Measurements from ENCODE around the gene DIP2C. TPM values are rescaled to one million over a fixed set of nuclear protein-coding genes. Genes with fewer than 3 reads are reported as not detected.
"Not testable (repeated sequence)": the region's sequence is repeated elsewhere in the genome, so short reads cannot be mapped to it uniquely, and the experiment has no call there.

Gene DIP2C
- total and polyA plus RNA-seq, 3 experiments from 2014 or later, result 0.44 to 1.1 (median 0.55) TPM

DNA sequence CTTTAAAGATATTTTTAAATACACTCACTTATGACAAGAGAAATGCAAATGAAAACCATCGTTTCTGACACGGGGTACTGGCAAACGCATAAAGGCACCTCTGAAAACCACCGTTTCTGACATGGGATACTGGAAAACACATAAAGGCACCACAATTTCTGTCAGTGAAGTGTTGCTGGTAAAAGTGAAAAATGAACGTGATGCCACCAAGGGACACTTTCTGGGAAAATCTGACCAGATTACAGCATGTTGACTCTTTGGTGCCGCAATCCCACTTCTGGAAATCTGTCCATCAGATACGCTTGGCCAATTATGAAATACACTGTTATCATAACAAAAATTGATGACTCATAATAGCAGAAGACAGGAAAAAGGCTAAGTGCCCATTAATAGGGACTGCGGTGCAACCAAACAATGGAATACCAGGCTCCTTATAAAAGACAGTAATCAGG is 422.5 kb downstream of the DIP2C start:
- Mint-ChIP-seq H3K36me3 (no peaks in the 10 kb centered on the region), H3K4me1 (peaks cover 6 to 10% (median 8%) of the 10 kb centered on the region in 3 donors), H3K27me3 (peaks cover 2 to 3% of the 10 kb centered on the region in 2 donors), H3K27ac (no peak overlapping the region), H3K4me3 (no peak overlapping the region), H3K9me3 (no peaks in the 10 kb centered on the region)
- no peaks in the 10 kb centered on the region for H3K9me3 ChIP-seq (ENCODE audit: low read length)
- no peak overlapping the region for H3K27ac ChIP-seq (ENCODE audit: low read depth, low read length)
- ChIA-PET POLR2A (no interaction called here), CTCF (no interaction called here)
- no peaks in the 10 kb centered on the region for H3K27me3 ChIP-seq (ENCODE audit: insufficient read depth, low read length, poor library complexity, severe bottlenecking)
- H3K4me1 ChIP-seq (ENCODE audit: insufficient read depth, low read length), result no peaks in the 10 kb centered on the region
- H3K4me3 ChIP-seq (ENCODE audit: low read length), result no peak overlapping the region
- no peak for DNase-seq
- H3K36me3 ChIP-seq (ENCODE audit: insufficient read depth, low read length), result no peaks in the 10 kb centered on the region

DNA sequence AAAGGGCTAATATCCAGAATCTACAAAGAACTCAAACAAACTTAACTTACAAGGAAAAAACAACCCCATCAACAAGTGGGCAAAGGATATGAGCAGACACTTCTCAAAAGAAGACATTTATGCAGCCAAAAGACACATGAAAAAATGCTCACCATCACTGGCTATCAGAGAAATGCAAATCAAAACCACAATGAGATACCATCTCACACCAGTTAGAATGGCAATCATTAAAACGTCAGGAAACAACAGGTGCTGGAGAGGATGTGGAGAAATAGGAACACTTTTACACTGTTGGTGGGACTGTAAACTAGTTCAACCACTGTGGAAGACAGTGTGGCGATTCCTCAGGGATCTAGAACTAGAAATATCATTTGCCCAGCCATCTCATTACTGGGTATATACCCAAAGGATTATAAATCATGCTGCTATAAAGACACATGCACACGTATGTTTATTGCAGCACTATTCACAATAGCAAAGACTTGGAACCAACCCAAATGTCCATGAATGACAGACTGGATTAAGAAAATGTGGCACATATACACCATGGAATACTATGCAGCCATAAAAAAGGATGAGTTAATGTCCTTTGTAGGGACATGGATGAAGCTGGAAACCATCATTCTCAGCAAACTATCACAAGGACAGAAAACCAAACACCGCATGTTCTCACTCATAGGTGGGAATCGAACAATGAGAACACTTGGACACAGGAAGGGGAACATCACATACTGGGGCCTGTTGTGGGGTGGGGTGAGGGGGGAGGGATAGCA is 423.5 kb downstream of the DIP2C start:
- H3K36me3 Mint-ChIP-seq; H3K4me1 ChIP-seq (ENCODE audit: insufficient read depth, low read length); H3K27me3 ChIP-seq (ENCODE audit: insufficient read depth, low read length, poor library complexity, severe bottlenecking); H3K27ac ChIP-seq (ENCODE audit: low read depth, low read length); CTCF ChIA-PET; H3K4me3 ChIP-seq (ENCODE audit: low read length); H3K9me3 Mint-ChIP-seq; H3K4me3 Mint-ChIP-seq; H3K36me3 ChIP-seq (ENCODE audit: insufficient read depth, low read length); H3K27ac Mint-ChIP-seq; H3K9me3 ChIP-seq (ENCODE audit: low read length); POLR2A ChIA-PET; H3K27me3 Mint-ChIP-seq; DNase-seq: not testable (repeated sequence)
- peaks cover 6 to 10% (median 8%) of the 10 kb centered on the region in 3 donors for H3K4me1 Mint-ChIP-seq

DNA sequence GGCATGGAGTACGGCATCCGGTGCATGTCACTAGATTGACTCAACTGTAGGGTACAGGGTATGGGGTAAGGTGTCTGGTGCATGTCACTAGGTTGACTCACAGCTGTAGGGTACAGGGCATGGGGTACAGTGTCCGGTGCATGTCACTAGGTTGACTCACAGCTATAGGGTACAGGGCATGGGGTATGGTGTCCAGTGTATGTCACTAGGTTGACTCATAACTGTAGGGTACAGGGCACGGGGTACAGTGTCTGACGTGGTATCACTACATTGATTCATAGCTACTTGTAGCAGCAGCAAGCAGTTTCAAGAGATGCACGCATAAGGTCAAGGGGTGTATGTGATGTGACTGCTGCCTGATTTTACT is 424.4 kb downstream of the DIP2C start:
- H3K9me3 Mint-ChIP-seq; H3K27ac ChIP-seq (ENCODE audit: low read depth, low read length); CTCF ChIA-PET; H3K27me3 ChIP-seq (ENCODE audit: insufficient read depth, low read length, poor library complexity, severe bottlenecking); H3K36me3 Mint-ChIP-seq; H3K9me3 ChIP-seq (ENCODE audit: low read length); H3K36me3 ChIP-seq (ENCODE audit: insufficient read depth, low read length); H3K4me1 ChIP-seq (ENCODE audit: insufficient read depth, low read length); POLR2A ChIA-PET; DNase-seq; H3K4me3 Mint-ChIP-seq; H3K4me3 ChIP-seq (ENCODE audit: low read length); H3K27me3 Mint-ChIP-seq: not testable (repeated sequence)
- peak overlapping the region in 2 of 8 donors; percentile 17 to 30 for H3K27ac Mint-ChIP-seq
- H3K4me1 Mint-ChIP-seq, result peaks cover 6 to 10% (median 8%) of the 10 kb centered on the region in 3 donors

DNA sequence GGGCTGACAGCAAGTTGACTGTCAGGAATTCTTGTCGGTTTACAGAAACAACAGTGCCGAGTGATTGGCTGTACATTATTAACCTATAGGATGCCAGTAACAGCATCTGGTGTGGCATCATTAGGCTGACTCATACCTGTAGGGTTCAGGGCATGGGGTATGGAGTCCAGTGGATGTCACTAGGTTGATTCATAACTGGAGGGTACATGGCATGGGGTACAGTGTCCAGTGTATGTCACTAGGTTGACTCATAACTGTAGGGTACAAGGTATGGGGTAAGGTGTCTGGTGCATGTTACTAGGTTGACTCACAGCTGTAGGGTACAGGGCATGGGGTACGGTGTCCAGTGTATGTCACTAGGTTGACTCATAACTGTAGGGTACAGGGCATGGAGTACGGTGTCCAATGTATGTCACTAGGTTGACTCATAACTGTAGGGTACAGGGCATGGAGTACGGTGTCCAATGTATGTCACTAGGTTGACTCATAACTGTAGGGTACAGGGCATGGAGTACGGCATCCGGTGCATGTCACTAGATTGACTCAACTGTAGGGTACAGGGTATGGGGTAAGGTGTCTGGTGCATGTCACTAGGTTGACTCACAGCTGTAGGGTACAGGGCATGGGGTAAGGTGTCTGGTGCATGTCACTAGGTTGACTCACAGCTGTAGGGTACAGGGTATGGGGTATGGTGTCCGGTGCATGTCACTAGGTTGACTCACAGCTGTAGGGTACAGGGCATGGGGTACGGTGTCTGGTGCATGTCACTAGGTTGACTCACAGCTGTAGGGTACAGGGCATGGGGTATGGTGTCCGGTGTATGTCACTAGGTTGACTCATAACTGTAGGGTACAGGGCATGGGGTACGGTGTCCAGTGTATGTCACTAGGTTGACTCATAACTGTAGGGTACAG is 425.1 kb downstream of the DIP2C start:
- POLR2A ChIA-PET; DNase-seq; H3K27ac ChIP-seq (ENCODE audit: low read depth, low read length); H3K4me1 ChIP-seq (ENCODE audit: insufficient read depth, low read length); H3K9me3 Mint-ChIP-seq; H3K27me3 ChIP-seq (ENCODE audit: insufficient read depth, low read length, poor library complexity, severe bottlenecking); CTCF ChIA-PET; H3K27me3 Mint-ChIP-seq; H3K36me3 ChIP-seq (ENCODE audit: insufficient read depth, low read length); H3K9me3 ChIP-seq (ENCODE audit: low read length); H3K4me3 Mint-ChIP-seq; H3K4me3 ChIP-seq (ENCODE audit: low read length); H3K36me3 Mint-ChIP-seq: not testable (repeated sequence)
- peaks cover 6 to 10% (median 8%) of the 10 kb centered on the region in 3 donors for H3K4me1 Mint-ChIP-seq
- H3K27ac Mint-ChIP-seq, result peak overlapping the region in 1 of 8 donors; percentile 17

DNA sequence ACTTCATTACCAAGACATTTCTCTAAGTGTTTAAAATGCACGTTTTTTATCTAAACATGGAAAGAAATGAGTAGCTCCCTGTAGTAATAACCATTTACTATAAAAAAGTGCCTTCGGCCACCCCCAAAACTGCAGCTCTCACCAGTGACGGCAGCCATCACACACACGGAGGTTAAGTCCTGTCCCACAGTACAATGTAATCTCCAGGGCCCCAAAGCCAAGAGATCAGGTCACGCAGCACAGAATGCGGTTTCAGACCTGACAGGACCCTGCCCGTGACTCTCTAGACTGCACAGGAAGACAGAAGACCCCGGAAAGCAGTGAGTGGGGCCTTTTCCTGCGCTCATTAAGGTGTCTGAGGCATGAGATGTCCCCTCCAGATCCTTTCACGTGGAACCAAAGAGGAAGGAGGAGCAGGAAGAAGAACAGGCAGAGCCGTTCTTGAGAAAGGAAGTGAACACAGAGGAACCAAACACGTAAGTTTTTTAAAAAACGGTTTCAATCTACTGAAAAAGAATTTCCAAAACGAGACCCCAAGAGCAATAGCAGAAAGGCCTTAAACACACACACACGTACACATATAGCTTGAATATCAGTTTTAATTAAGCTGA is 428.5 kb downstream of the DIP2C start:
- H3K4me3 ChIP-seq (ENCODE audit: low read length), result no peak overlapping the region
- CTCF ChIA-PET, result no interaction called here
- no peak overlapping the region for H3K27ac ChIP-seq (ENCODE audit: low read depth, low read length)
- H3K4me3 Mint-ChIP-seq, result no peak overlapping the region
- H3K4me1 ChIP-seq (ENCODE audit: insufficient read depth, low read length), result no peaks in the 10 kb centered on the region
- DNase-seq, result no peak
- H3K36me3 Mint-ChIP-seq, result peaks cover 0 to 3% (median 0%) of the 10 kb centered on the region in 3 donors
- H3K27ac Mint-ChIP-seq, result no peak overlapping the region
- no peaks in the 10 kb centered on the region for H3K27me3 ChIP-seq (ENCODE audit: insufficient read depth, low read length, poor library complexity, severe bottlenecking)
- H3K9me3 ChIP-seq (ENCODE audit: low read length), result no peaks in the 10 kb centered on the region
- no peaks in the 10 kb centered on the region for H3K36me3 ChIP-seq (ENCODE audit: insufficient read depth, low read length)
- H3K4me1 Mint-ChIP-seq, result peaks cover 6 to 10% (median 8%) of the 10 kb centered on the region in 3 donors
- H3K9me3 Mint-ChIP-seq, result no peaks in the 10 kb centered on the region
- peaks cover 2 to 3% of the 10 kb centered on the region in 2 donors for H3K27me3 Mint-ChIP-seq
- POLR2A ChIA-PET, result no interaction called here

DNA sequence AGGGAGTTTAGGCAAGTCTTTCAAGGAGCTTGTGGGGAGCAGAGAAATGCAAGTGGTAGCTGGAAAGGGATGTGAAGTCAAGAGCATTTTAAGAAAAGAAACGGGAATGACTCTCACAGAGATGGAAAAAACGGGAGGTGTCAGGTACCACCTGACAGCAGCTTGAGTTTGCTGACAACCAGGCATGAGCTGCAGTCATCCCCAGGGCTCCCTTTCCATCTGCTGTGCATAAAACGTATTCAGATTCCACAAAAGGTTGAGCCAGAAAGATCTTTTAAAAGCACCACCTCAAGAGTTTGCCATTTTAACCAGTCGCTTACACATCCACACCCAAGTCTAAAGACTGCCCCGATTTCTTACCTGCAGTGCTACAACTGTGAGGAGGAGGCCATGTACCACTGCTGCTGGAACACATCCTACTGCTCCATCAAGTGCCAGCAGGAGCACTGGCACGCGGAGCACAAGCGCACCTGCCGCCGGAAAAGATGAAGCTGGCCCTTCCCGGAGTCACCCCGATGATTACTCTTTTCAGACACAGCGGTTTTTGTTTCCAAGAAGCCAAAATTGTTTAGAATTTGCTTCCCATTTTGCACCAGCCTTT is 437.4 kb downstream of the DIP2C start:
- H3K4me3 Mint-ChIP-seq, result peak overlapping the region in 1 of 7 donors; percentile 12
- peaks cover 0 to 4% of the 10 kb centered on the region in 2 donors for H3K27me3 Mint-ChIP-seq
- POLR2A ChIA-PET, result no interaction called here
- Histone ChIP-seq H3K27me3 (ENCODE audit: insufficient read depth, low read length, poor library complexity, severe bottlenecking) (no peaks in the 10 kb centered on the region), H3K27ac (ENCODE audit: low read depth, low read length) (no peak overlapping the region), H3K36me3 (ENCODE audit: insufficient read depth, low read length) (peaks cover 19% of the 10 kb centered on the region), H3K4me3 (ENCODE audit: low read length) (no peak overlapping the region), H3K9me3 (ENCODE audit: low read length) (no peaks in the 10 kb centered on the region), H3K4me1 (ENCODE audit: insufficient read depth, low read length) (no peaks in the 10 kb centered on the region)
- peaks cover 13 to 70% (median 43%) of the 10 kb centered on the region in 3 donors for H3K36me3 Mint-ChIP-seq
- H3K4me1 Mint-ChIP-seq, result peaks cover 0 to 6% (median 2%) of the 10 kb centered on the region in 3 donors
- CTCF ChIA-PET, result no interaction called here
- H3K27ac Mint-ChIP-seq, result peak overlapping the region in 2 of 8 donors; percentile 2 to 52
- no peak for DNase-seq
- H3K9me3 Mint-ChIP-seq, result no peaks in the 10 kb centered on the region

DNA sequence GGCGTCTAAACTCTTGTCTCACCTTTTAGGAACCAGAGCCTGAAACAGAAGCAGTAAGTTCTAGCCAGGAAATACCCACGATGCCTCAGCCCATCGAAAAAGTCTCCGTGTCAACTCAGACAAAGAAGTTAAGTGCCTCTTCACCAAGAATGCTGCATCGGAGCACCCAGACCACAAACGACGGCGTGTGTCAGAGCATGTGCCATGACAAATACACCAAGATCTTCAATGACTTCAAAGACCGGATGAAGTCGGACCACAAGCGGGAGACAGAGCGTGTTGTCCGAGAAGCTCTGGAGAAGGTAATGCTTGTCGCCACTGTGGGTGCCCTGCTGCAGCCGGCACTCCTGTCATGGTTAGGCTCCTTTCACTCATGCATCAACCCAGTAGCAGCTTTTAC is 441.2 kb downstream of the DIP2C start:
- Mint-ChIP-seq H3K27ac (peak overlapping the region in 2 of 8 donors; percentile 18 to 80), H3K36me3 (peaks cover 19 to 85% (median 38%) of the 10 kb centered on the region in 3 donors), H3K4me1 (peaks cover 6 to 24% (median 18%) of the 10 kb centered on the region in 3 donors), H3K9me3 (no peaks in the 10 kb centered on the region), H3K27me3 (peaks cover 0 to 4% of the 10 kb centered on the region in 2 donors), H3K4me3 (peak overlapping the region in 2 of 7 donors; percentile 7 to 50)
- DNase-seq, result peak in 2 of 5 donors; percentile 9 to 60
- Histone ChIP-seq H3K9me3 (ENCODE audit: low read length) (no peaks in the 10 kb centered on the region), H3K27me3 (ENCODE audit: insufficient read depth, low read length, poor library complexity, severe bottlenecking) (no peaks in the 10 kb centered on the region), H3K4me1 (ENCODE audit: insufficient read depth, low read length) (no peaks in the 10 kb centered on the region), H3K36me3 (ENCODE audit: insufficient read depth, low read length) (peaks cover 26% of the 10 kb centered on the region), H3K27ac (ENCODE audit: low read depth, low read length) (no peak overlapping the region), H3K4me3 (ENCODE audit: low read length) (no peak overlapping the region)
- CTCF ChIA-PET, result no interaction called here
- POLR2A ChIA-PET, result no interaction called here

Data from CD8-positive, alpha-beta memory T cell (primary cell).